ENCODE results near the gene CASTOR2.

DNA sequence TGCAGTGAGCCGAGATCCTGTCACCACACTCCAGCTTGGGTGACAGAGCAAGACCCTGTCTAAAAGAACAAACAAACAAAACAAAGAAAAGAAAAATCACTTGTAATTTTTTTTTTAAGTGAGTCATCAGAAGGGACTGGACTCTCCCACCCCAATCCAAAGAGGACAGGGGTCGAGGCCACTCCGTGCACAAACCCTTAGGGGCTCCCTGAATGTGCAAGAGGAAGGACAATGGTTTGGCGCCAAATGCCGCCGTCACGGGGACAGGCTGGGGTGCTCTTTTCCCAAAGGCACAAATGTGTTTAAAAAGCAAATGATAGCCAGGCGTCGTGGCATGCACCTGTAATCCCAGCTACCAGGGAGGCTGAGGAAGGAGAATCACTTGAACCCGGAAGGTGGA lies 85.3 kb downstream of the CASTOR2 start:
- TF ChIP-seq CTCF (IDR thresholded peaks at IDR 0.05; ENCODE audit: insufficient read depth, low read depth, low read length) = no peak
- TF ChIP-seq EZH2 (IDR thresholded peaks at IDR 0.05; ENCODE audit: insufficient read depth, low read length) = no peak

All from astrocyte (in vitro differentiated cells and primary cell).